SJSA1 (cell line): ENCODE data around the gene CKS2. TPM values are rescaled to one million over a fixed set of nuclear protein-coding genes. Genes with fewer than 3 reads are reported as not detected.
"Not testable (repeated sequence)": the region's sequence is repeated elsewhere in the genome, so short reads cannot be mapped to it uniquely, and the experiment has no call there.

Experiments
- DNase-seq, 2 experiments: peaks; one replicate each; pipeline ENCODE4 v3.0.0-alpha.2; 2015 to 2020; ENCODE audit warnings: low spot score in 2 of 2, low read depth in 1 of 2
- H3K27ac ChIP-seq: fragments of 250-450 bp; sonication (Bioruptor Pico); 2 replicates; pipeline ENCODE4 v1.5.1; 2020; ENCODE audit warnings: mild to moderate bottlenecking, moderate library complexity
- H3K27me3 ChIP-seq: fragments of 250-450 bp; sonication (Bioruptor Pico); replicated peaks from 2 replicates; pipeline ENCODE4 v1.5.1; 2020; ENCODE audit warnings: mild to moderate bottlenecking, moderate library complexity
- H3K36me3 ChIP-seq: fragments of 250-450 bp; sonication (Bioruptor Pico); 2 replicates; pipeline ENCODE4 v1.5.1; 2020; ENCODE audit warnings: mild to moderate bottlenecking
- H3K4me1 ChIP-seq: fragments of 250-450 bp; sonication (Bioruptor Pico); replicated peaks from 2 replicates; pipeline ENCODE4 v1.6.1; 2021; ENCODE audit warnings: mild to moderate bottlenecking
- H3K4me3 ChIP-seq: fragments of 250-450 bp; sonication (Bioruptor Pico); 2 replicates; pipeline ENCODE4 v1.5.1; 2020; ENCODE audit warnings: mild to moderate bottlenecking
- H3K9me3 ChIP-seq: fragments of 250-450 bp; sonication (Bioruptor Pico); replicated peaks from 2 replicates; pipeline ENCODE4 v1.5.1; 2020; ENCODE audit warnings: mild to moderate bottlenecking
- total RNA-seq: library from RNA; depleted of rRNA; stranded (reverse); fragments of >200 nt; shearing (Covaris generic); gene quantifications from 2 replicates; pipeline ENCODE4 v1.2.3, GENCODE V29; 2014

CKS2 gene
- total RNA-seq, 1 experiment from 2014 or later = 327 TPM

DNA sequence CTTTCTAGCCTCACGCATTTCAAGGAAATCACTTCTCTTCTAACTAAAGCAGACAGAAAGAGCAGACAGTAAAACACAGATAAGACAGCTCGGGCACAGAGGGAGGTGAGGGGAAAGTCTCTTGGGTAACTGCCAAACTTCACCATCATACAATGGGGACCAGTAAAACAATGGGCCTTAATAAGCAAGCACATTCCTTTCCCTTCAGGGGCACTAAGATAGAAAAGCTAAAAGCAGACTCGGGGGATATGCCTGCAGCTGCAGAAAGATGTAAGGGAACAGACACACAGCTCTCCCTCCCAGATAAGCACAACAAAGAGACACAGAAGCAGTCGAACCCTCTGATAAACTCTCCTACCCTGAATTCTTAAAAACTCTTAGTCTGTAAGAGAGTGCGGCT lies 15.6 kb upstream of the CKS2 start:
- Histone ChIP-seq H3K36me3 (no peaks in the 10 kb centered on the region), H3K4me3 (no peak overlapping the region), H3K9me3 (no peaks in the 10 kb centered on the region), H3K27ac (no peak overlapping the region), H3K4me1 (no peaks in the 10 kb centered on the region), H3K27me3 (no peaks in the 10 kb centered on the region)
- no peak for DNase-seq

DNA sequence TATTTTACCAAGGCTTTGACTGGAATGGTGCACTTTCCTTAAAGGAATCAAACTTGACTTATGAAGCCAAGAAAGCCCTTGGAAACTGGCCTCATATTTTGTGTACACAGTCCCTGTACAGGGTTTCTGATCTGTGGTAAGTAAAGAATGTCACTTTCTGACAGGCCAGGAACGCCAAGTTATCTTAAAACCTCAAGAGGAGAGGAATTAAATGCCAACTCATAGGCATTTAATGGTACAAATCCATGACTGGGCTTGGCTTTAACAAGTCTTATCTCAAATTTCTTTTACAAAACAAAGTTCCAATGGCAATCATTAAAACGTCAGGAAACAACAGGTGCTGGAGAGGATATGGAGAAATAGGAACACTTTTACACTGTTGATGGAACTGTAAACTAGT lies 9.0 kb upstream of the CKS2 start:
- not testable (repeated sequence) for DNase-seq, H3K4me3 ChIP-seq, H3K27ac ChIP-seq

DNA sequence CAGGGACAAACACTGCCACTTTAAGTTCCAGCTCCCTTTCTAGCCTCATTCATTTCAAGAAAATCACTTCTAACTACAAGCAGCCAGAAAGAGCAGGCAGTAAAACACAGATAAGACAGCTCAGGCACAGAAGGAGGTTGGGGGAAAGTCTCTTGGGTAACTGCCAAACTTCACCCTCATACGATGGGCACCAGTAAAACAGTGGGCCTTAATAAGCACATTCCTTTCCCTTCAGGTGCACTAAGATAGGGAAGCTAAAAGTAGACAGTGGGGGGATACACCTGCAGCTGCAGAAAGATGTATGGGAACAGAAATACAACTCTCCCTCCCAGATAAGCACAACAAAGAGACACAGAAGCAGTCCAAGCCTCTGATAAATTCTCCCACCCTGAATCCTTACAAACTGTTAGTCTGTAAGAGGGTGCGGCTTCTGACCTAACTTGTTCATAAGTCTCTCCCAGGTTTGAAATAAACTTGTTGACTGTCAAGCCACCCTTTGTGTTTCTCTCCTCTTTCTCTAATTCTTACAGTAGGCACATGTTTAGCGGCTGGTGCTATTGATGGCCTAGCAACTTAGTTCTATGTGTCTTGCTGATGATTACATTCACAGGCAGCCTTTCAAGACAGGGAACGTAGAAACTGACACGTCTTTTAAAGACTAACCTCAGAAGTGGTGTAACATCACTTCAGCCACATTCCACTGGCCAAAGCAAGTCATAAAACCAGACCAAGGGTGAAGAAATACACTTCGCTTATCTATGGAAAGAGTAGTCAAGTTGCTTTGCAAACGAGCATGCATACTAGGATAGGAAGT lies 6.8 kb upstream of the CKS2 start:
- no peak for DNase-seq
- H3K4me1 ChIP-seq = no peaks in the 10 kb centered on the region
- H3K36me3 ChIP-seq = no peaks in the 10 kb centered on the region
- no peak overlapping the region for H3K4me3 ChIP-seq
- no peaks in the 10 kb centered on the region for H3K27me3 ChIP-seq
- H3K9me3 ChIP-seq = no peaks in the 10 kb centered on the region
- no peak overlapping the region for H3K27ac ChIP-seq

More for the DNA sequence above, 9.0 kb upstream of the CKS2 start:
- H3K9me3 ChIP-seq, H3K36me3 ChIP-seq, H3K4me1 ChIP-seq, H3K27me3 ChIP-seq: not testable (repeated sequence)

DNA sequence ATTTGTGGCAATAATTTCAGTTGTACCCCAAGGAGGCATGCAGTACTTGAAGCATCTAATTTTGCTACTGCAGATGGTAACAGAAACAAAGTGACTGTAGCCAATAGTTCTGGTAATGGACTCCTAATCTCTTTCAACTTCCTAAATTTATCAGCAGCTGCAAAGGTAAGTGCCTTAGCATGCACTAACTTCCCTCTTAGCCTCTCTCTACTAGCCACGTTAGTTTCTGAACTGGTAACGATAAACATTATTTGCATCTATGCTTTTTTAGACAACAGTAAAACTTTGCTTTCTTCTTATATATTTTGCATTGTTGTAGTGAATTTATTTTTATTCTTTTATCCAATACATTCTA lies 6.2 kb upstream of the CKS2 start:
- H3K27me3 ChIP-seq = no peaks in the 10 kb centered on the region
- no peak for DNase-seq
- no peak overlapping the region for H3K27ac ChIP-seq
- H3K4me1 ChIP-seq = peaks cover 3% of the 10 kb centered on the region
- H3K36me3 ChIP-seq = no peaks in the 10 kb centered on the region
- H3K4me3 ChIP-seq = no peak overlapping the region
- no peaks in the 10 kb centered on the region for H3K9me3 ChIP-seq

DNA sequence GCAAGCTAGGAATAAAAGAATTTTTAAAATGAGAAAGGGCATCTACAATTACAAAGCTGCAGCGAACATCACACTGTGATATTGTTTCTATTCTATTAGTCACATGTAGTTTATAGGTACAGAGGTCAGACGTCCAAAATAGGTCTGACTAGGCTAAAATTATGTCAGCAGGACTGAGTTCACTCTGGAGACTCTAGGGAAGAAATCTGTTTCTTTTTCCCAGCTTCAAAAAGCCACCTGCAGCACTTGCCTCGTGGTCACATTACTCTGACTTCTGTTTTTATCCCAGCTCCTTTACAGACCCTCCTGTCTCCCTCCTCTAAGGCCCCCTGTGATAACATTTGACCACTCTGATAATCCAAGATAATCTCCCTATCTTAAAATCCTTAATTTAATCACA lies 5.1 kb upstream of the CKS2 start:
- no peak for DNase-seq
- no peaks in the 10 kb centered on the region for H3K9me3 ChIP-seq
- H3K27ac ChIP-seq = no peak overlapping the region

DNA sequence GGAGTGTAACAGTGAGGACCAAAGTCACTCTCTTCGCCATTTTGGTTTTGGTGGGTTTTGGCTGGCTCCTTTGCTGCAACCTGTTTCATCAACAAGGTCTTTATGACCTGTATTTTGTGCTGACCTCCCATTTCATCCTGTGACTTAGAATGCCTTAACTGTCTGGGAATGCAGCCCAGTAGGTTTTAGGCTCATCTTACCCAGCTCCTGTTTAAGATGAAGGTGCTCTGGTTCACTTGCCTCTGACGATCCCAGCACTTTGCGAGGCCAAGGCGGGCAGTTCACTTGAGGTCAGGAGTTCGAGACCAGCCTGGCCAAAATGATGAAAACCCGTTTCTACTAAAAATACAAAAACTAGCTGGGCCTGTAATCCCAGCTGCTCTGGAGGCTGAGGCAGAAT lies 1.8 kb upstream of the CKS2 start:
- DNase-seq = no peak
- peaks cover 13% of the 10 kb centered on the region for H3K4me1 ChIP-seq
- no peaks in the 10 kb centered on the region for H3K27me3 ChIP-seq
- no peak overlapping the region for H3K4me3 ChIP-seq
- no peak overlapping the region for H3K27ac ChIP-seq
- peaks cover 28% of the 10 kb centered on the region for H3K36me3 ChIP-seq
- H3K9me3 ChIP-seq = no peaks in the 10 kb centered on the region

More for the DNA sequence above, 5.1 kb upstream of the CKS2 start:
- H3K36me3 ChIP-seq = no peaks in the 10 kb centered on the region
- H3K4me1 ChIP-seq = peaks cover 6% of the 10 kb centered on the region
- no peak overlapping the region for H3K4me3 ChIP-seq
- no peaks in the 10 kb centered on the region for H3K27me3 ChIP-seq

DNA sequence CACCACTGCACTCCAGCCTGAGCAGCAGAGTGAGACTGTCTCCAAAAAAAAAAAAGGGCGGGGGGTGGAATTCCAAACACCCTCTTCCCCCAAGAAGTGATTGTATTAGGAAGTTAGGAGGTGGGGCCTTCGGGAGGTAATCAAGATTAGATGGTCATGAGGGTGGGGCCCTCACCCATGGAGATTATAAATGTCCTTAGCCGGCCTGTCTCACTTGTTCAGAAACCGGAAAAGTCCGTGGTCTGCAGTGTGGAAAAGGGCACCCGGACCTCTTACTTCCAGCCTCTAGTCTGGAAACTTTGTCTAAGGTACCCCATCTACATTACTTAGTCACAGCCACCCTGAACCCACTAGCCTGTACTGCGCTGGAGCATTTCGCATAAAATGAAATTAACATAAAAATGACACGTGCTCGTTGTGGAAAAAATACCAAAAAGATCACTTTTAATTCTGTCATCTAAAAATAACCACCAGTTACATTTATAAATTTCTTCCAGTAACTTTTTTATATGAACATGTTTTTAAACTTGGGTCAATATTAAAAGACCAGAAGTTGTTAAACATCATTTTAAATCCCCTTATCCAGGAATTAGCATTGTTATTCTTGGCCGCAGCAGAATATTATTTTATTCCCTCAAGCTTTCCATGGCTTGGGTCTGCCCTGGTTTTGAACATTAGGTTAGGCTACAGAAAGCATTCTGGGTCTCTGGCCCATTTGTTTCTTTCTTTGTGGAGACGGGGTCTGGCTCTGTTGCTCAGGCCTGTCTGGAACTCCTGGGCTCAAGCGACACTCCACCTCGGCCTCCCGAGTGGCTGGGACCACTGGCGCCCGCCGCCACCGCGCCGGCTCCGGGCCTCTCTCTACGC lies 1.2 kb upstream of the CKS2 start:
- H3K27me3 ChIP-seq = no peaks in the 10 kb centered on the region
- H3K4me3 ChIP-seq = peak overlapping the region; percentile 64
- peak overlapping the region; percentile 97 for H3K27ac ChIP-seq
- peaks cover 35% of the 10 kb centered on the region for H3K36me3 ChIP-seq
- peaks cover 15% of the 10 kb centered on the region for H3K4me1 ChIP-seq
- H3K9me3 ChIP-seq = no peaks in the 10 kb centered on the region
- DNase-seq = no peak

DNA sequence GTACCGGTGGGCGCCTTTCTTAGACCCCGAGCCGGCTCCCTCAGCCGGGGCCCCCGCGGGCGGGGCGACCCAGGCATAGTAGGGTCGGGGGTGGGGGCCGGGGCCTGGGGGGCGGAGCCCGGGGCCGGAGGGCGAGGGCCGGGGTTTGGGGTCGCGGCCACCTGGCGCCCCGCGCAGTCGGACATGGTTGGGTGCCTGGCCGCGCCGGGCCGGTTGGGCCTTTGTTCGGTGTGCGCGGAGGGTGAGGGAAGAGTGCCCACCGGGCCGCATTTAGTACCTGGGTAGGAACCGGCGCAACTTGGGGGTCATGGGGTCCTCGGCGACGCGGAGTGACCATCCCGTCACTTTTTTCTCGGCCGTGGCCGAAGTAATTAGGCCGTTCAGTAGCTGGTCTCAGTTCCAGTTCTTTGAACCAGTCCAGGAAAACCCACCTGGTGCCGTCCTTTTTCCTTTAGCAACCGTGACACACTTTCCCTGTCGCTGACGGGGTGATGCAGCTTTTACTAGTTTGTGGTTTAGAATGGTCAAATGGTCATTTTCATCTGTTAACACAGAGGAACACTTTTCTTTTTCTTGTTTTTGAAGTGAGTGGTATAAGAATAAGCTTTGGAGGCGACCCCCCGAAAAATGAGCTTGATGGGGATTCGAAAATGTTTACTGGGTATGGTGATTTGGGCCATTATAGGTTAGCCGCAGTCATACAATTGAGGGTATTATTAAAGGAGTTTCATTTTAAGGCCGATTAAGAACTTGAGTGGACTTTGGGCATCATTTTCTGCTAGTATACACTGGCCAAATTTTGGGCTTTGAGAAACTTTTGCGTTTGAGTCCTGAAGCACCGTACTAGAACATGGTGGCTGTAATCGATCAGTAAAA lies 589 bp downstream of the CKS2 start:
- DNase-seq = peak in 1 of 2 experiments; percentile 33
- Histone ChIP-seq H3K27me3 (no peaks in the 10 kb centered on the region), H3K4me3 (peak overlapping the region; percentile 64), H3K36me3 (peaks cover 49% of the 10 kb centered on the region), H3K27ac (peak overlapping the region; percentile 73), H3K4me1 (peaks cover 15% of the 10 kb centered on the region), H3K9me3 (no peaks in the 10 kb centered on the region)

DNA sequence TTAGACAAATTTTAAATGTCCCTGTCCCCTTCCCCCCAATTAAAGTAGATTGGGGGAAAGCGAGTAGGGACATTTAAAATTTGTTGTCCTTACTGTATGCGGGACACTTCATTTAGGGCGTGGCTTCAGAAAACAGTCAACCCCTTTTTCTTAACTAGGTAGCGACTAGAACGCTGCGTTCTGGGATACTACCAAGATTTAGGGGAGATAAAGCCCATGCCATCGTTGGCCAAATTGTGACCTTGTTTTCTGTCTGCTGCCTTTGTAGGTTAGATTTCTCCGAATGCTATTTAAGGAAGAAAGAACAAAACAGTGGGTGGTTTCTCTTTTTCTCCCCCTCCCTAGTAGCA lies 1.2 kb downstream of the CKS2 start:
- Histone ChIP-seq H3K4me3 (peak overlapping the region; percentile 64), H3K4me1 (peaks cover 15% of the 10 kb centered on the region), H3K27me3 (no peaks in the 10 kb centered on the region), H3K27ac (peak overlapping the region; percentile 73), H3K9me3 (no peaks in the 10 kb centered on the region), H3K36me3 (peaks cover 55% of the 10 kb centered on the region)
- peak in 1 of 2 experiments; percentile 36 for DNase-seq

DNA sequence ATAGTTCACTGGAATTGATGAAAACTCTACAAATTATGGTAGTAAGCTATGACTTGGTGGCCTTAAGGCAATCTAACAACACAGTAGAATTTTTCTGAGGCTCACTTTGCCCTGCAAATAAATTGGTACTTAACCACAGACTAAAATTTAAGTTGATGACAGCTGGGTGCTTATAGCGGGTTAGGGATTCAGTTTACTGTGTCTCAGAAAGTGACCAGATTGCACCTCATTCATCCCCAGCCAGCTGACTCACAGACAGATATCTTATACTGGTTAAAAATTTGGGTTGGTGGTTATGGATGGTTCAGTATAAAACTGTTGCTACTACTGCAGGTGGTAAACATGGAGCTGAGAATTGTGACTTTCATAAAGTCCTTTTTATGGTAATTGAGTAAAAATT lies 2.8 kb downstream of the CKS2 start:
- H3K27me3 ChIP-seq = no peaks in the 10 kb centered on the region
- no peak overlapping the region for H3K27ac ChIP-seq
- no peak overlapping the region; the same call in 1 of the 2 replicates for H3K4me3 ChIP-seq
- peaks cover 22% of the 10 kb centered on the region for H3K4me1 ChIP-seq
- H3K9me3 ChIP-seq = no peaks in the 10 kb centered on the region
- peaks cover 70% of the 10 kb centered on the region for H3K36me3 ChIP-seq
- no peak for DNase-seq

DNA sequence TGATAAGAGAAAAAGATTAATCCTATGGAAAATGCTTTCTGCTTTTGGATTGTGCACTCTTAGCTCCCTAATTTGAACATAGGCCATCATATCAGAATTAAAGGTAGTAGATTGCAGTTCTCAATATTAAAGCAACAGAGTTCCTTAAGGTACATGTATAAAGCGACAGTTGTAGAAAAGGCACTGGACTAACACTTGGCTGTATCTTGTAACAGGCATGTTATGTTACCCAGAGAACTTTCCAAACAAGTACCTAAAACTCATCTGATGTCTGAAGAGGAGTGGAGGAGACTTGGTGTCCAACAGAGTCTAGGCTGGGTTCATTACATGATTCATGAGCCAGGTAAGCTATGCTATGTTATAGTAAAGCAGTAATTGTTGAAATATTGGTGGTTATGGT lies 4.0 kb downstream of the CKS2 start:
- H3K27ac ChIP-seq = no peak overlapping the region

DNA sequence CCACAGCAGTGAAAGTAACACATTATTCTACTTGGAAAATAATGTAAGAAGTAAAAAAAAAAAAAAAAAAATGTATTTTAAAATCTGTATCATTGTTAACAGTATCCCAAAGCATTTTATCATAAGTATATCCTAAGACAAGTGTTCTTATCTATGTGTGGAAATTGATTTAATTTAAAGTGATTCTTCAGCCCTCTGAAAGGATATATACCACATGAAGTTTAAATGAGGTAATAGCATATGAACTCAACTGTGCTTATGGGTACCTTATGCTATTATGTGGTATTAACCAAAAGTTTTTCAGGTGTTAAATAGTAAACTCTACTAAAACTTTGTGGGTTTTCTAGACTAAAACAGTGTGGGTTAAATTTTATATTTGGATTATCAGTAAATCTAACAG lies 4.5 kb downstream of the CKS2 start:
- no peaks in the 10 kb centered on the region for H3K27me3 ChIP-seq
- no peak for DNase-seq
- no peaks in the 10 kb centered on the region for H3K9me3 ChIP-seq
- no peak overlapping the region for H3K27ac ChIP-seq
- peaks cover 70% of the 10 kb centered on the region for H3K36me3 ChIP-seq
- peaks cover 21% of the 10 kb centered on the region for H3K4me1 ChIP-seq
- no peak overlapping the region for H3K4me3 ChIP-seq

More for the DNA sequence above, 4.0 kb downstream of the CKS2 start:
- no peak for DNase-seq
- Histone ChIP-seq H3K27me3 (no peaks in the 10 kb centered on the region), H3K36me3 (peaks cover 70% of the 10 kb centered on the region), H3K4me1 (peaks cover 23% of the 10 kb centered on the region), H3K4me3 (no peak overlapping the region), H3K9me3 (no peaks in the 10 kb centered on the region)

DNA sequence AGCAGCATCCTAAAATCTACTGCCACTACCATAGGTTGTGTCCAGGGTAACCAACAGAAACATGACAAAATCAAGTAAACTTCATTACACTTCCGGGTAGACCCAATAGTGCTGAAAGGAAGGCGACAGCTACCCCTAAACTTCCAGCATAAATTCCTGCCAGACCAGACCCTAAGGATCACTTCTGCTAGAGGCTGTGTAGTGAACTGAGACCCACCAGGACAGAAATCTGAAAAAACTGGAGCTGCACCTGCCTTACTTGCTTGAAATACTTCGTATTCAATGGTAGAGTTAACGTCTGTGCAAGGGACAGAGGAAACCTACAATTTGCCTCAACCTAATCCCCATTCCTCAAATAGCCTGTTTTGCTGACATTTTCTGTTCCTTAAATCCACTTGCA lies 6.3 kb downstream of the CKS2 start:
- Histone ChIP-seq H3K4me1 (peaks cover 21% of the 10 kb centered on the region), H3K27me3 (no peaks in the 10 kb centered on the region), H3K27ac (peak overlapping the region; percentile 100; the same call in 1 of the 2 replicates), H3K4me3 (no peak overlapping the region), H3K36me3 (peaks cover 60% of the 10 kb centered on the region), H3K9me3 (no peaks in the 10 kb centered on the region)
- DNase-seq = no peak
